GM11168 (cell line): Measurements from ENCODE around the gene ACTN4.

Experiments
- in situ Hi-C: fragments of 300-500 bp; cut with MboI; formaldehyde crosslinking; loops from one replicate; pipeline ENCODE4 v1.12.0; 2022; ENCODE audit warnings: low sequenced_read_pairs; ENCODE audit not compliant: unreplicated experiment

Gene ACTN4

GRCh38 chr19:38720559-38721236 lies 73.2 kb downstream of the ACTN4 start:
- in situ Hi-C loops = no loop called here

GRCh38 chr19:38721496-38721895 lies 74.0 kb downstream of the ACTN4 start:
- in situ Hi-C loops = no loop called here

GRCh38 chr19:38721979-38722773 lies 74.7 kb downstream of the ACTN4 start:
- in situ Hi-C loops = no loop called here

GRCh38 chr19:38722947-38723605 lies 75.6 kb downstream of the ACTN4 start:
- in situ Hi-C loops = no loop called here

- in situ Hi-C loops = no loop called here
Measured at GRCh38 chr19:38723606-38723965, 76.1 kb downstream of the ACTN4 start.

GRCh38 chr19:38723990-38724854 lies 76.8 kb downstream of the ACTN4 start:
- in situ Hi-C loops = no loop called here

GRCh38 chr19:38725469-38726283 lies 78.2 kb downstream of the ACTN4 start:
- in situ Hi-C loops = no loop called here

GRCh38 chr19:38726284-38726673 lies 78.8 kb downstream of the ACTN4 start:
- in situ Hi-C loops = no loop called here

- in situ Hi-C loops = no loop called here
Measured at GRCh38 chr19:38726761-38727301, 79.4 kb downstream of the ACTN4 start.

GRCh38 chr19:38727306-38727867 lies 79.9 kb downstream of the ACTN4 start:
- in situ Hi-C loops = no loop called here

- in situ Hi-C loops = no loop called here
Measured at GRCh38 chr19:38727868-38728660, 80.6 kb downstream of the ACTN4 start.

- in situ Hi-C loops = no loop called here
Measured at GRCh38 chr19:38728752-38729541, 81.5 kb downstream of the ACTN4 start.

- in situ Hi-C loops = no loop called here
Measured at GRCh38 chr19:38729653-38730469, 82.4 kb downstream of the ACTN4 start.

GRCh38 chr19:38730470-38730730 lies 83.0 kb downstream of the ACTN4 start:
- in situ Hi-C loops = no loop called here

- in situ Hi-C loops = no loop called here
Measured at GRCh38 chr19:38730731-38731589, 83.5 kb downstream of the ACTN4 start.
